ENCODE results near the gene DSG2.

Gene DSG2

DNA sequence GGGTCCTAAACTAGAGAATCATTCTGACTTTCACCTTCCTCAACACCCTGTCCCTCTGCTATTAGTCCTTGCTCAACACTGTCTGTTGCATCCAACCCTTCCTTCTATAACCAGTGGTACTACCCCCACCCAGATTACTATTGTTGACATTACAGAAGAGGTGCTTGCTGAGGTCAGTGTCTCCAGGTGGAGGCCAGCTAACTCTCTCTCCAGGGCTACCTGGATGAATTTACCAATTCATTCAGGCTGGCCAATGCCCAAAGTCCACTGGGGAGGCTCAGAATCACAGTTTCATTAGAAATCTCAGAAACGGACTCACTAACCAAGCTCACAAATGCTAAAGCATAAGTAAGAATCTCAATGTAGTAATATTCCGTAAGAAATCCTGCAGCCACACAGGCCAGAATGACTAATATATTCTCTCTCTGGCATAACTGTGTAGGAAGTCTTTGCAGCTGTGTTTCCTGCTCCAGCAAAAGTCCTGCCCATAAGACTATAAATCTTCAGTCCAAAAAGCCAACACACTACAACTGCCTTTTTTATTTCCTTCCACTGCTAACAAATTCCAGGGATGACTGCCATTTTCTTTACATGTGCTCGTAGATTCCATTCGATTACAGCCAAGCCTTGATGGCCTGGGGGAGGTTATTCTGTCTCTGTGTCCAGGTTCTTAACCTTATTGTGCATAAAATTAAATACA is 83.7 kb downstream of the DSG2 start:
- H3K27me3 Mint-ChIP-seq = peaks cover 1% of the 10 kb centered on the region
- no peaks in the 10 kb centered on the region for H3K4me1 Mint-ChIP-seq (ENCODE audit: low read depth)
- no peaks in the 10 kb centered on the region for H3K36me3 Mint-ChIP-seq
- no peak overlapping the region for H3K4me3 Mint-ChIP-seq
- H3K9me3 Mint-ChIP-seq (ENCODE audit: low read depth) = no peaks in the 10 kb centered on the region
- no peak overlapping the region for H3K27ac Mint-ChIP-seq

GRCh38 chr18:31583185-31583854 is 85.3 kb downstream of the DSG2 start:
- no peak overlapping the region for H3K27ac Mint-ChIP-seq
- no peaks in the 10 kb centered on the region for H3K9me3 Mint-ChIP-seq (ENCODE audit: low read depth)
- H3K36me3 Mint-ChIP-seq = no peaks in the 10 kb centered on the region
- no peaks in the 10 kb centered on the region for H3K4me1 Mint-ChIP-seq (ENCODE audit: low read depth)
- no peak overlapping the region for H3K4me3 Mint-ChIP-seq
- H3K27me3 Mint-ChIP-seq = peaks cover 1% of the 10 kb centered on the region

DNA sequence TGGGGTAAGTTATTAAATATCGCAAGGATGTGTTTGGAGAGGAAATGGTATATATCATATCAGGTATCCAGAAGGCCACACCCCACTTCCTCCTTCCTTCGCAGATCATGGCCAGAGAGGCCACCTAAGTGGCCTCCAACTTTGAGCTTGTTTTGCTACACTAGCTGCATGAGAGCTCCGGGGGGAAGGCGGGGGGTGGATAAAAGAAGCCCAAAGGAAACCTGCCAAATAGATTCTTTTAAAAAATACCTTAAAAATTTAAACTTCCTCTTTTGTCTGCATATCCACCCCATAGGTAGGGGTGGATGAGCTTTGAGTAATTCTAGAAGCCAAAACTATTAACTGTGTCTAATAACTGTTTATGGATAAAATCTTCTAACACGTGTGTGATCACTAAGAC is 88.0 kb downstream of the DSG2 start:
- no peaks in the 10 kb centered on the region for H3K9me3 Mint-ChIP-seq (ENCODE audit: low read depth)
- no peak overlapping the region for H3K4me3 Mint-ChIP-seq
- H3K4me1 Mint-ChIP-seq (ENCODE audit: low read depth) = no peaks in the 10 kb centered on the region
- peaks cover 1% of the 10 kb centered on the region for H3K27me3 Mint-ChIP-seq
- no peak overlapping the region for H3K27ac Mint-ChIP-seq
- no peaks in the 10 kb centered on the region for H3K36me3 Mint-ChIP-seq

GRCh38 chr18:31586616-31587015 is 88.6 kb downstream of the DSG2 start:
- Mint-ChIP-seq H3K27me3 (peaks cover 1% of the 10 kb centered on the region), H3K27ac (no peak overlapping the region), H3K4me3 (no peak overlapping the region), H3K4me1 (ENCODE audit: low read depth) (no peaks in the 10 kb centered on the region), H3K9me3 (ENCODE audit: low read depth) (no peaks in the 10 kb centered on the region), H3K36me3 (no peaks in the 10 kb centered on the region)

GRCh38 chr18:31587529-31587928 is 89.6 kb downstream of the DSG2 start:
- Mint-ChIP-seq H3K4me1 (ENCODE audit: low read depth) (no peaks in the 10 kb centered on the region), H3K27me3 (peaks cover 1% of the 10 kb centered on the region), H3K27ac (no peak overlapping the region)

GRCh38 chr18:31590570-31590969 is 92.6 kb downstream of the DSG2 start:
- no peak overlapping the region for H3K27ac Mint-ChIP-seq
- H3K4me1 Mint-ChIP-seq (ENCODE audit: low read depth) = no peaks in the 10 kb centered on the region
- H3K36me3 Mint-ChIP-seq = no peaks in the 10 kb centered on the region
- no peaks in the 10 kb centered on the region for H3K9me3 Mint-ChIP-seq (ENCODE audit: low read depth)
- H3K27me3 Mint-ChIP-seq = peaks cover 1% of the 10 kb centered on the region
- H3K4me3 Mint-ChIP-seq = no peak overlapping the region

More at GRCh38 chr18:31587529-31587928, 89.6 kb downstream of the DSG2 start:
- Mint-ChIP-seq H3K4me3 (no peak overlapping the region), H3K36me3 (no peaks in the 10 kb centered on the region), H3K9me3 (ENCODE audit: low read depth) (no peaks in the 10 kb centered on the region)

DNA sequence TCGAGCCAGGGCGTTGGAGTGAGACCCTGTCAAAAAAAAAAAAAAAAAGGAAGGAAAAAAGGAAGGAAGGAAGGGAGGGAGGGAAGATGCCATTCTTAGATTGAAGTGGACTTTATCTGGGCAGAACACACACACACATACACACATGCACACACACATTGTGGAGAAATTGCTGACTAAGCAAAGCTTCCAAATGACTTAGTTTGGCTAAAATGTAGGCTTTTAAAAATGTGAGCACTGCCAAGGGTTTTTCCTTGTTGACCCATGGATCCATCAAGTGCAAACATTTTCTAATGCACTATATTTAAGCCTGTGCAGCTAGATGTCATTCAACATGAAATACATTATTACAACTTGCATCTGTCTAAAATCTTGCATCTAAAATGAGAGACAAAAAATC is 93.1 kb downstream of the DSG2 start:
- Mint-ChIP-seq H3K9me3 (ENCODE audit: low read depth) (no peaks in the 10 kb centered on the region), H3K4me1 (ENCODE audit: low read depth) (no peaks in the 10 kb centered on the region), H3K27me3 (peaks cover 1% of the 10 kb centered on the region), H3K36me3 (no peaks in the 10 kb centered on the region), H3K27ac (no peak overlapping the region), H3K4me3 (no peak overlapping the region)

DNA sequence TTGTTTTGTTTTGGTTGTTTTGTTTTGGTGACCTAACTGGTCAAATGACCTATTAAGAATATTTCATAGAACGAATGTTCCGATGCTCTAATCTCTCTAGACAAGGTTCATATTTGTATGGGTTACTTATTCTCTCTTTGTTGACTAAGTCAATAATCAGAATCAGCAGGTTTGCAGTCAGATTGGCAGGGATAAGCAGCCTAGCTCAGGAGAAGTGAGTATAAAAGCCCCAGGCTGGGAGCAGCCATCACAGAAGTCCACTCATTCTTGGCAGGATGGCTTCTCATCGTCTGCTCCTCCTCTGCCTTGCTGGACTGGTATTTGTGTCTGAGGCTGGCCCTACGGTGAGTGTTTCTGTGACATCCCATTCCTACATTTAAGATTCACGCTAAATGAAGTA is 93.7 kb downstream of the DSG2 start, which contains the start of gene TTR:
TSS of gene TTR (plus strand) at position 250 of the 400 bp plus-strand sequence. CDS start at position 276, 26 bp downstream.
- Mint-ChIP-seq H3K27me3 (no peaks in the 10 kb centered on the region), H3K27ac (no peak within 1 kb of the TSS), H3K9me3 (ENCODE audit: low read depth) (no peaks in the 10 kb centered on the region), H3K36me3 (no peaks in the 10 kb centered on the region), H3K4me3 (no peak within 1 kb of the TSS), H3K4me1 (ENCODE audit: low read depth) (no peaks in the 10 kb centered on the region)

DNA sequence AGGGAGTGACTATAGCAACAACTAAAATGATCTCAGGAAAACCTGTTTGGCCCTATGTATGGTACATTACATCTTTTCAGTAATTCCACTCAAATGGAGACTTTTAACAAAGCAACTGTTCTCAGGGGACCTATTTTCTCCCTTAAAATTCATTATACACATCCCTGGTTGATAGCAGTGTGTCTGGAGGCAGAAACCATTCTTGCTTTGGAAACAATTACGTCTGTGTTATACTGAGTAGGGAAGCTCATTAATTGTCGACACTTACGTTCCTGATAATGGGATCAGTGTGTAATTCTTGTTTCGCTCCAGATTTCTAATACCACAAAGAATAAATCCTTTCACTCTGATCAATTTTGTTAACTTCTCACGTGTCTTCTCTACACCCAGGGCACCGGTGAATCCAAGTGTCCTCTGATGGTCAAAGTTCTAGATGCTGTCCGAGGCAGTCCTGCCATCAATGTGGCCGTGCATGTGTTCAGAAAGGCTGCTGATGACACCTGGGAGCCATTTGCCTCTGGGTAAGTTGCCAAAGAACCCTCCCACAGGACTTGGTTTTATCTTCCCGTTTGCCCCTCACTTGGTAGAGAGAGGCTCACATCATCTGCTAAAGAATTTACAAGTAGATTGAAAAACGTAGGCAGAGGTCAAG is 94.7 kb downstream of the DSG2 start:
- no peaks in the 10 kb centered on the region for H3K27me3 Mint-ChIP-seq
- H3K4me3 Mint-ChIP-seq = no peak overlapping the region
- H3K4me1 Mint-ChIP-seq (ENCODE audit: low read depth) = no peaks in the 10 kb centered on the region
- no peaks in the 10 kb centered on the region for H3K9me3 Mint-ChIP-seq (ENCODE audit: low read depth)
- H3K36me3 Mint-ChIP-seq = no peaks in the 10 kb centered on the region
- no peak overlapping the region for H3K27ac Mint-ChIP-seq

- H3K4me1 Mint-ChIP-seq (ENCODE audit: low read depth) = no peaks in the 10 kb centered on the region
- H3K36me3 Mint-ChIP-seq = no peaks in the 10 kb centered on the region
- no peak overlapping the region for H3K27ac Mint-ChIP-seq
- H3K4me3 Mint-ChIP-seq = no peak overlapping the region
- H3K9me3 Mint-ChIP-seq (ENCODE audit: low read depth) = no peaks in the 10 kb centered on the region
- no peaks in the 10 kb centered on the region for H3K27me3 Mint-ChIP-seq
Measured at GRCh38 chr18:31595121-31595771, 97.3 kb downstream of the DSG2 start.

- no peaks in the 10 kb centered on the region for H3K4me1 Mint-ChIP-seq (ENCODE audit: low read depth)
- no peak overlapping the region for H3K4me3 Mint-ChIP-seq
- H3K36me3 Mint-ChIP-seq = no peaks in the 10 kb centered on the region
- no peak overlapping the region for H3K27ac Mint-ChIP-seq
- no peaks in the 10 kb centered on the region for H3K27me3 Mint-ChIP-seq
- no peaks in the 10 kb centered on the region for H3K9me3 Mint-ChIP-seq (ENCODE audit: low read depth)
Measured at GRCh38 chr18:31596081-31596872, 98.3 kb downstream of the DSG2 start.

DNA sequence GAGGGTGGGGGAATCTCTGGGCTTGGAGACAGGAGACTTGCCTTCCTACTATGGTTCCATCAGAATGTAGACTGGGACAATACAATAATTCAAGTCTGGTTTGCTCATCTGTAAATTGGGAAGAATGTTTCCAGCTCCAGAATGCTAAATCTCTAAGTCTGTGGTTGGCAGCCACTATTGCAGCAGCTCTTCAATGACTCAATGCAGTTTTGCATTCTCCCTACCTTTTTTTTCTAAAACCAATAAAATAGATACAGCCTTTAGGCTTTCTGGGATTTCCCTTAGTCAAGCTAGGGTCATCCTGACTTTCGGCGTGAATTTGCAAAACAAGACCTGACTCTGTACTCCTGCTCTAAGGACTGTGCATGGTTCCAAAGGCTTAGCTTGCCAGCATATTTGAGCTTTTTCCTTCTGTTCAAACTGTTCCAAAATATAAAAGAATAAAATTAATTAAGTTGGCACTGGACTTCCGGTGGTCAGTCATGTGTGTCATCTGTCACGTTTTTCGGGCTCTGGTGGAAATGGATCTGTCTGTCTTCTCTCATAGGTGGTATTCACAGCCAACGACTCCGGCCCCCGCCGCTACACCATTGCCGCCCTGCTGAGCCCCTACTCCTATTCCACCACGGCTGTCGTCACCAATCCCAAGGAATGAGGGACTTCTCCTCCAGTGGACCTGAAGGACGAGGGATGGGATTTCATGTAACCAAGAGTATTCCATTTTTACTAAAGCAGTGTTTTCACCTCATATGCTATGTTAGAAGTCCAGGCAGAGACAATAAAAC is 100.2 kb downstream of the DSG2 start:
- Mint-ChIP-seq H3K4me1 (ENCODE audit: low read depth) (no peaks in the 10 kb centered on the region), H3K27me3 (no peaks in the 10 kb centered on the region), H3K4me3 (no peak overlapping the region), H3K9me3 (ENCODE audit: low read depth) (no peaks in the 10 kb centered on the region), H3K27ac (no peak overlapping the region), H3K36me3 (no peaks in the 10 kb centered on the region)
